Bone marrow (tissue), 2 donors: ENCODE data around the gene KCNIP3.
"Not testable (repeated sequence)": the region's sequence is repeated elsewhere in the genome, so short reads cannot be mapped to it uniquely, and the experiment has no call there.

Source experiments
- DNase-seq, 2 donors: peaks; one replicate each; lab custom pipeline; 2025; lab: John Stamatoyannopoulos, UW

The KCNIP3 gene

DNA sequence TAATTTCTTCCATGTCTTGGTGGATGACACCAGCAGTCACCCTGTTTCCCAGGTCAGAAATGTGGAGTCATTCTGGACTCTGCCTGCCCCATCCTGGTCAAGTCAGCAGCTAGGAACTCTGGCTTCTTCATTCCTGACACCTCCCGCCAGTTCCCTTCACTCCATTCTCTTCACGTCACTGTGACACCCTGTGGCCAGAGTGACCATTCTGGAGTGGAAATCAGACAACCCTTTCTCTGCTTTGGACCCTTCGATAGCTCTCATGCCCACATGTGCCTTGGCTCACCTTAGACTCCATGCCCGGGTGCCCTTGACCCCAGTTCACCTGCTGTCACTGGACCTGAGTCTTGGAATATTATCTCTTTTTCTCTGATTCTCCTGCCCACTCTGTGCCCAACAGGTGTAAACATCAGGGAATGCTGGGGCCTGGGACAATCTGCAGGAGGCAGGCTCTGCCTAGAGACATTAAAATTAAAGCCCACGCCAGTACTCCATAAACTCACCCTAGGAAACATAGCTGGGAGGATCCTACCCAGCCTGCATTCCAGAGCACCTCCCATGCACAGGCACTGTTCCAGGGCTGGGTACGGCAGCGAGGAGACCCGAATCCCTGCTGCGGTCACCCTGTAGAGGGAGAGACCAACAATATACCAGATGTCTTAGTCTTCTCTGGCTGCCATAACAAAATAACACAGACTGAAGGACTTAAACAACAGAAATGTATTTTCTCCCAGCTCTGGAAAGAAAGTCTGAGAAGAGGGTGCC, 64.3 kb downstream of the KCNIP3 start:
- no peak for DNase-seq

DNA sequence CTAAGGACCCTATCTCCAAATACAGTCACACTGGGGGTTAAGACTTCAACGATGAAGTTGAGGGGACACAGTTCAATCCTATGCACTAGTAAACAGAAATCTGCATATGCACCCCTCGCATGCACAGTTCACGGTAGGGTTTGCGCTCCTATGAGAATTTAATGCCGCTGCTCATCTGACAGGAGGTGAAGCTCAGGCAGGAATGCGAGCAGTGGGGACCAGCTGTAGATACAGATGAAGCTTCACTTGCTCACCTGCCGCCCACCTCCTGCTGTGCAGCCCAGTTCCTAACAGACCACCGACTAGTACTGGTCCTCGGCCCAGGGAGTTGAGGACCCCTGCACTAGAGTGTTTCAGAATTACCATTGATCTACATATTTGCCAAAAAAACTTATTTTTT, 65.3 kb downstream of the KCNIP3 start:
- no peak for DNase-seq

DNA sequence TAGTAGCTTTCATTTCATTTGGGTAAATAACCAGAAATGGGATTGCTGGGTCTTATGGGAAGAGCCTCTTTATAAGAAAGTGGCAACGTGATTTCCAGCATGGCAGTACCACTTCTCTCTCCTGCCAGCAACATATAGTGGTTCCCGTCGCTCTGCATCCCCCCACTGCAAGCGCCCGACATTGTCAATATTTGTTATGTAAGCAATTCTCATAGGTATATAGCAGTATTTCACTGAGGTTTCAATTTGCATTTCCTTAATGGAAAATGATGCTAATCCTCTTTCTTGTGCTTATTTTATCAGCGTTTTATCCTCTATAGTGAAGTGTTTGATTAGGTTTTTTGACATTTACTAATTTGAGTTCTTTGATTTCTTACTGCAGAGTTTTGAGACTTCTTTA, 69.4 kb downstream of the KCNIP3 start:
- DNase-seq: no peak

DNA sequence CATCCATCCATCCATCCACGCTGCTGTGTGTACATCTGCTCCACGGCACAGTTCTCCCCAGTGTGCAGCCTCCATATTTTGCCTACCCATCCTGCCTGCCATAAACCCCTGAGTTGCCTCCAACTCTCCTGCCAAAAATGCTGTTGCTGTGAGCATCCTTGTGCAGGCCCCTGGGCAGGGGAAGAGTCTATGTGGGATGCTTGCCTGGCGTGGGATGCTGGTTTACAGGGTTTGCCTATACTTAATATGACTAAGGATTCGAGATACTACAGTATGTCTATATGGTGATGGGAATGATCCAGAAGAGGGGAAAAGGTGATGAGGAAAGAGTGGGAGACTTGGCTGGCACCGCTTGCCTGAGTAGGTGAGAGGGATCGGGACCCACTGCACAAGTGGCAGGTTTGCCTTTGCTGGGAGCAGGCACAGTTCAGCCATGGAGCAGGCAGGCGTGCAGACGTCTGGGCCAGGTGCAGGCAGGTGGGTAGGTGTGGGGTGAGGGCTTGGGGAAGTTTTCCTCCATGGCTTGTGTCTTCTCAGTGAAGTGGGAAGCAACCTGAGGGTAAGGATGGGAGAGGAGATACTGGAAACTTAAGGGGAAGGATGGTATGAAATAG, 75.2 kb downstream of the KCNIP3 start:
- DNase-seq: no peak

DNA sequence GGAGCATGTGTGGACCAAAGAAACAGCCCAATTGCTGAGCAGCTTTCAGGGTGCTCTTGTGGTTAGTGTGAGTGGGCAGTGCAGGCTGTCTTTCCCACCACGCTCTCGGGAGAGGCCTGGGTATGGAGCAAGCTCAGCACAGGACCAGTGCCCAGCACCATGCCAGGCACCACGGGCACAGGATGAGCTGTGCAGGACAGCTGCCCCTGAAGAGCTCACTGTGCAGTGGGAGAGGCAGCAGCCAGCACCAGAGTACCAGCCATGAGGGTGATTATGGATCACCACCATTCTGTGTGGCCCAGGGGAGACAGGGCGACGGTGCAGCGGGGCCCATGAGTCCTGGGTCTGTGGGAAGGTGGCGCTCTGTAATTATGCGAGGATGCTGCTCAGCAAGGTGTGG, 75.7 kb downstream of the KCNIP3 start:
- DNase-seq: no peak

DNA sequence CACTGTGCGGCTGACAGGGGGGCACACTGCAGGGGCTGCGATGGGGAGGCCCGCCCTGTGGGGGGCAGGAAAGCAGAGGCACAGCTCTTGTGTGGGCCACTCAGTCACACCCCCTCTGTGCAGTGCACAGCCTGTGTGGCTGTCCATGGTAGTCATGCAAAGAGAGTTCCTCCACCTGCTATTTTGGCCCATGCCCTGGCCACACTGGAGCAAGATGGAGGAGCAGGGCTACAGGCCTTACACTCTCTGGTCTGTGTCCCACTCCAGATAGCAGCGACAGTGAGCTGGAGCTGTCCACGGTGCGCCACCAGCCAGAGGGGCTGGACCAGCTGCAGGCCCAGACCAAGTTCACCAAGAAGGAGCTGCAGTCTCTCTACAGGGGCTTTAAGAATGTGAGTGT, 76.9 kb downstream of the KCNIP3 start:
- no peak for DNase-seq

DNA sequence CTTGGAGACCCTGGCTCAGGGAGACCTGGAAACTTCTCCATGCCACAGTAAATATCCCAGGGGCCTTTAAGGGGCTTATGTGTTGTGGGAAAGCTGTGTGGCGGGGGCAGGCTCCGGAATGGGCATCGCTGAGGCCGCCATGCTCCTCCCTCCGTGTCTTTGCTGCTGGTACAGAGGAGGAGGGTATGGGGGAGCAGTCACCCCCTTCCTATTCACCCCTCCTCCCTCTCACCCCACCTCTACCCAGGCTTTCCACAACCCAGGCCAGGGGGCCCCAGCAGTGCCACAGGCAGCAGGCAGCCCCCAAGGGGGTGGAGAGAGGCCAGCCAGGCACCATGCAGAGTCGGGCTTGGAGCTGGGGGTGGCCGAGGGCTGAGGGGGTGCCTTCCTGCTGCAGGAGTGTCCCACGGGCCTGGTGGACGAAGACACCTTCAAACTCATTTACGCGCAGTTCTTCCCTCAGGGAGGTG, 77.3 kb downstream of the KCNIP3 start:
- no peak for DNase-seq

DNA sequence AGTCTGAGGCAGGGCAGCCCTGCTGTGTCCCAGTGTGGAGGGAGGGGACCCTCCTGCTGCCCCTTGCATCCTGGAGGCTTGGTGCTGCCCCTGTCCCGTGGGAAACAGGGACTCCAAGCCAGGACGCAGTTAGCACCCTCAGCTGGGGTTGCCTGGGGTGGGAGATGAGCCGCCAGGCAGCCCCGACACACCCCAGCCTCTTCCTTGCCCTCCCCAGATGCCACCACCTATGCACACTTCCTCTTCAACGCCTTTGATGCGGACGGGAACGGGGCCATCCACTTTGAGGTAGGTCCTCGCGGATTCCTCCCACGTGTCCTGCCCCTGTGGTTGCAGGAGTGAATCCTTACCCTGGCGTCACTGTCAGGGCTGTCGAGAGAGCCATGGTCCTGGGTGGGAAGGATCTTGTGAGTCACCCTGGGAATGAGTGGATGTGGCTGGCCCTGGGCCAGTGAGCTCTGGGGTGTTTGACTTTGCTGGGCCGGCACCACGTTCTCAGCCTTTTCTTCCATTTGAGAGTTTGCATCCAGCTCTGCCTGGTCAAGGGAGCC, 77.8 kb downstream of the KCNIP3 start:
- no peak for DNase-seq

DNA sequence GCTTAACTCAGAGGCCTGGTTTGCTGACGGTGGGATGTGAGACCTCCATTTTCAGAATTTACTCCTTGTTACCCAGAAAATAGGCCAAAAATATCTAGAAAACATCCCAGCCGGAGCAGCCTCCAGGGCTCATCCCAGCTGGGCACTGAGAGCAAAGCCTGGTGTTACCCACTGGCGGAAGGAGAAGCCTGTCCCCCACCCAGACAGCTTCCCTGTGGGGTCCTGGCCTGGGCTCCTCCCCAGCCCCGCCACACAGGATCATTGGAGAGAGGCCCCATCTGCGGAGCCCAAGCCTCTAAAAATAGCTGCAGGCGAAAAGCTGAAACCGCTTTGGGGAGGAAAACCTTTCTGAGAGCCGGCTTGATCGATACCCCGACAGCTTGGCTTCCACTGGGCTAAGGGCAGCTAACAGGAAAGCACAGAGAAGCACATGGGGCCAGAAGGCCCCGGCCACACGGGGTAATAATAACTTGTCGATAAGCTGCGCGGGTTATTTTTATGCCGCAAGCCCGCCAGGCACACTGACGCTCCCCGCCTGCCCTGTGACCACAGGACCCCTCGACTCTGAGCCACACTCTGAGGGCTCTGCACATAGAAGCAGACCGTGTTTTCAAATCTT, 78.5 kb downstream of the KCNIP3 start:
- DNase-seq: no peak

DNA sequence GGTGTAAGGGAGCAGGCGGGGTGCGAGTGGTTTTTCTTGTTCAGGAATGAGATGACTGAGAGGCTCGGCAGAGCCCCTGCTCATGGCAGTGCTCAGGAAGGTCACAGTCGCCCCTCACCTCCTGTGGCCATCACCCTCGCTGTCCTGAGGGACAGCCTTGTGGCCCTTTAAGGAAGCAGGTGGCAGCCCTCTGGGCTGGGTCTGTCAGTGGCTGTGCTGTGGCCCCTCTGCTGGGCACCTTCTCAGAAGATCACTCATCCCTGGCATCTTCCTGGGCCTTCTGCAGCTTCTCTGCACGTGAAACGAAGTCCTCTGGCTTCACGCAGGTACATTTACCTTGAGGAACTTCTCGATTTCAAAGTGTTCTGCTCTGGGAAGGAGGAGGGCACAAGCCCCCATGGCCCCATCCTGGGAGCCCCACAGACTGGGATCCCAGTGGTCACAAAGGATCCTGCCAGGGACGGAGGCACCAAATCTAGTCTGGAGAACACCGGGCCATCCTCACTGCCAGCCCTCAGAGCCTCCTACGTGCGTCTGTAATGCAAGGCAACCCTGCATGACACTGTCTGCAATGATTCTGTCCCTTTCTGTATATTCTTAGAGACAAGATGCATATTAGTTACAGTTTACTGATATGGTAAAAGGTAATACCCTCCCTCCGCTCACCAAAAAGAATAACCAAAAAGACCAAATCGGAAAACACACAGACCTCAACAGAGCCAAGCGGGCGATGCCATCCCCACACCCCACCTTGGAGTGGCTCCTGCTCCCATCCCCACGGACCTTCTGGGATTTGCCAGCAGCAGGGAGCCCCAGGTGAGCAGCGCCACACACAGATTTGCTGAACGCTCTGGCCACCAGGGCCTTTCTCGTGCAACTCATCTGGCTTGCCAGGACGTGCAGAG, 79.4 kb downstream of the KCNIP3 start:
- no peak for DNase-seq

DNA sequence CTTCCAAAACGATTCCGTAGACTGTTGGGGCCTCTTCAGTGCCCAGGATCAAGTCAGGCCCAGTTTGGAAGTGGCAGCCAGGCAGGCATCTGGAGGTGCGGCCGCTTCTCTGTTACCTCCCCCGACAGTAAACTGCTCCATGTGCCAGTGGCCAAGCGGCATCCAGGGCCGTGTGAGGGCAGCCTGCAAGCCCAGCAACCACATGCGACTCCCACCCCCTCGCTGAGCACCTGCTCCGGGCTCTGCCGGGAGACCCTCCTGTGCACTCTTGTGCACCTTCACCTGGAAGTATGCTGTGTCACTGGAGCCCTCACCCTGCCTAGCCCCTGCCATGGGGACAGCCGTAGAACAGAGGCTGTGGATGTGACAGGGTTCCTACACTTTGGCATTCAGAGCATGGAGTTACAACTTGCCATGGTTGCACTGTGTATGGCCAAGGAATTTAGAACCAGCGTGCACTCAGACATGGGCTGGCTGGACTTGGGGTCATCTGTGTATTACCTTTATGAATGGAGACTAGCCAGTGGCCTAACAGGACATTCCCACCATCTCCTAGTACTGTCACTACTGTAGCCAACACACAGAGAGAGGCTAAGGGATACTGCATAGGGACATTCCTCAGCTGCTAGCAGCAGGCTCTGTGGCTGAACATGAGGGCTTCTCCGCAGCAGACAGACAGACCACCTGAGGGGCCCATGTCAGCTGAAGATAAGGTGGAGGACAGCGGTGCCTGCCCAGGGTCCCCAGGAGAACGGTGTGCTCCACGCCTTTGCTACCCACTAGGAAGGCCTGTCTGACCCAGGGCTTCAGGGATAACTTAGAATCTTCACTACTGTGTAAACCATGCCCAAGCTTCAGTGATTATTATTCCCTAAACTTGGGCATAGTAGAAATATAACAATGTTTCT, 80.3 kb downstream of the KCNIP3 start:
- no peak for DNase-seq

DNA sequence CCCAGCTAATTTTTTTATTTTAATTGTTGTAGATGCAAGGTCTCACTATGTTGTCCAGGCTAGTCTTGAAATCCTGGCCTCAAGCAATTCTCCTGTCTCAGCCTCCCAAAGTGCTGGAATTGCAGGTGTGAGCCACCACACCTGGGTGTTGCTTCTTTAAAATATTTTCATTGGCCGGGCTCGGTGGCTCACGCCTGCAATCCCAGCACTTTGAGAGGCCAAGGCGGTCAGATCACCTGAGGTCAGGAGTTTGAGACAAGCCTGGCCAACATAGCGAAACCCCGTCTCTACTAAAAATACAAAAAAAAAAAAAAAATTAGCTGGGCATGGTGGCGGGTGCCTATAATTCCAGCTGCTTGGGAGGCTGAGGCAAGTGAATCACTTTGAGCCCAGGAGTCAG, 81.1 kb downstream of the KCNIP3 start:
- DNase-seq: not testable (repeated sequence)

DNA sequence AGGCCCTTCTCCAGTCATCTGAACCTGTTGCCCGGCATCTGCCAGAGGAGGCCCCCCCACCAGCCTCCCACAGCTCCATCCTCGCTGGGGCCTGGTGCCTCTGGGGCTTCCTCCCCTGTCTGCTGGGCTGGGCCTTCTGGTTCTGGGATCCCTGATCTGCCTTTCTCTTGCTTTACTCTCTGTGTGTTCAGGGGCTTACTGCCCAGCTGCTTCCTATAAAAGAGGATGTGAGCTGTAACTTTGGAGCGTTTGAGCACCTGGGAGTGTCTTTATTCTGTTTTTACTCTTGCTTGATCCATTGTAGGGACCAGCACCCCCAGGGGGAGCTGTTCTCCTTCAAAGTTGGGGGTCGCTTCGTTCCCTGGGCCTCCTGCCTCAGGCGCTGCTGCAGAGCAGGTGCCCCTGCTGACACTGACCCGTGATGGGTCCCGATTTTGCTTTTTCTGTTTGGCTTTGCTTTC, 82.3 kb downstream of the KCNIP3 start:
- no peak for DNase-seq

DNA sequence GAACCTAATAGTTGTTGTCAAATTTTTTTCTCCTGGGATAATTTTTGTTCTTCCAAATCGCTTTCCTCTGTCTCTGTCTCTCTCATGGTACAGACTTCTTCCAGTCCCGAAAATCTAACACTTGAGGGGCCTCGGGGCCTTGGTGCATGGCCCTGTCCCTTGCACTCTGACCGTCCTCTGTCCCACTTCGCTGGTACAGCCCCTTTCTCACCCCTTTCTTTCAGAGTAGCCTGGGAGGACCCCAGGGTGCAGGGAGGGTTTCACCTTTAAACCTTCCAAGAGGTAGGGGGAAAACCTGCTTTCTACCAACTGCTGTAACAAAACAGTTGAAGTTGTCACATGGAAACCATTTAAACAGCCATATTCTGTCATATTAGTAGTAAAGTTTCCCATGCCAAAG, 83.1 kb downstream of the KCNIP3 start:
- no peak for DNase-seq

DNA sequence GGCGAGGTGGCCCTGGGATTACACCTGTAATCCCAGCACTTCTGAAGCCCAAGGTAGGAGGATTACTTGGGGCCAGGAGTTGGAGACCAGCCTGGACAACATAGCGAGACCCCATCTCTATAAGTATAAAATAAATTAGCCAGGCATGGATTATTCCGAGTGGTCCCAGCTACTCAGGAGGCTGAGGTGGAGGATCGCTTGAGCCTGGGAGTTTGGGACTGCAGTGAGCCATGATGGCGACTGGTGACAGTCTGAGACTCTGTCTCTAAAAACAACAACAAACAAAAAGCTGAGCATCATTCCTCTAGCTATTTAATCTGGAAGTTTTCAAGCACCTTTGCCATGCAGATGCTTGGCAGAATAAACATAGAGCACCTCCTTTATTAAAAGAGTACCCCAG, 83.6 kb downstream of the KCNIP3 start:
- no peak for DNase-seq

DNA sequence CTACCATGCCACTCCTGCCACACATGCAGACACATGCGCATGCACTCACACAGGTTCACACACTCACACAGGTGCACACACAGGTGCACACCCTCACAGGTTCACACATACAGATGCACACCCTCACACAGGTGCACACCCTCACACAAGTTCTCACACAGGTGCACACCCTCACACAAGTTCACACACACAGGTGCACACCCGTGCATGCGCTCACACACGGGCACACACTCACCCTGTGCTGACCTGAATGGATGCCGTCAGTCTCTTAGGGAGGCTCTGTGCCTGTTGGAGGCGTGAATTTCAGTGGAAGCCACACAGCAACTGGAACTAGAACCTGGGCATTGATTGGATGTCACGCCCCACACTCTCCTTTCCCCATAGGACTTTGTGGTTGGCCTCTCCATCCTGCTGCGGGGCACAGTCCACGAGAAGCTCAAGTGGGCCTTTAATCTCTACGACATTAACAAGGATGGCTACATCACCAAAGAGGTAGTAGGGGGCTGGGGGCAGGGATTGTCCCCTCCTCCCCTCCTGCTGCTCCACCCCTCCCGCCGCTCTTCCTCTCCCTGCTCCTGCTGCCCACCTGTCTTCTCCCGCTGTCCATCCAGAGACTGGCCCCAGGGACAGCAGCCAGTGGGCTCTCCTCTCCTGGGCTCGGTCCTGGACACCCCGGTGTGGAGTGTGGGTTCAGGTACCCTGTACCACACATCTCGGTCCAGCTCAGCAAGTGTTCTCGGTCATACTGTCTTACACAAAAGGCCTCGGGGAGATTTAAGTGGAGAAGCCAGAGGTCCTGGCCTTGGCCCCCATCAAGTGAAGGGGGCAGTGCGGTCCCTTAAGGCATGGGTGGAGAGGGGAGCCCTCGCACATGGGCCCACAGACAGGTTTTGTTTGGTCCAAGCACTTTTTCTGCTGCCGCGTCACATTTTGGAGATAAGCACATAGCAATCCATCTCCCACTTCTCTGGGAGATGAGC, 84.4 kb downstream of the KCNIP3 start:
- DNase-seq: no peak

DNA sequence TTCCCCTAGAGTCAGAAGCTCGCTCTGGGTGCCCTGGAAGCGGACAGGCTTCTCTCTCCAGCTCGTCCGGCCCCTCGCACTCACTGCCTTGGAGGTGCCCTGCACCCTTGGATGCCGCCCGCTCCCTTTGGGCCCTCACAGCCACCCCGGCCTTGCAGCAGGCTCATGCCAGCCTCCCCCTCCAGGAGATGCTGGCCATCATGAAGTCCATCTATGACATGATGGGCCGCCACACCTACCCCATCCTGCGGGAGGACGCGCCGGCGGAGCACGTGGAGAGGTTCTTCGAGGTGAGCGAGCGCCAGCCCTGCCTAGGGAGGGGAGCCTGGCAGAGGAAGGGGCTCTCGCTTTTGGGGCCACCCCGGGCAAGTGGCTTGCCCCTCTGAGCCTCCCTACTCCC, 85.0 kb downstream of the KCNIP3 start:
- DNase-seq: no peak

DNA sequence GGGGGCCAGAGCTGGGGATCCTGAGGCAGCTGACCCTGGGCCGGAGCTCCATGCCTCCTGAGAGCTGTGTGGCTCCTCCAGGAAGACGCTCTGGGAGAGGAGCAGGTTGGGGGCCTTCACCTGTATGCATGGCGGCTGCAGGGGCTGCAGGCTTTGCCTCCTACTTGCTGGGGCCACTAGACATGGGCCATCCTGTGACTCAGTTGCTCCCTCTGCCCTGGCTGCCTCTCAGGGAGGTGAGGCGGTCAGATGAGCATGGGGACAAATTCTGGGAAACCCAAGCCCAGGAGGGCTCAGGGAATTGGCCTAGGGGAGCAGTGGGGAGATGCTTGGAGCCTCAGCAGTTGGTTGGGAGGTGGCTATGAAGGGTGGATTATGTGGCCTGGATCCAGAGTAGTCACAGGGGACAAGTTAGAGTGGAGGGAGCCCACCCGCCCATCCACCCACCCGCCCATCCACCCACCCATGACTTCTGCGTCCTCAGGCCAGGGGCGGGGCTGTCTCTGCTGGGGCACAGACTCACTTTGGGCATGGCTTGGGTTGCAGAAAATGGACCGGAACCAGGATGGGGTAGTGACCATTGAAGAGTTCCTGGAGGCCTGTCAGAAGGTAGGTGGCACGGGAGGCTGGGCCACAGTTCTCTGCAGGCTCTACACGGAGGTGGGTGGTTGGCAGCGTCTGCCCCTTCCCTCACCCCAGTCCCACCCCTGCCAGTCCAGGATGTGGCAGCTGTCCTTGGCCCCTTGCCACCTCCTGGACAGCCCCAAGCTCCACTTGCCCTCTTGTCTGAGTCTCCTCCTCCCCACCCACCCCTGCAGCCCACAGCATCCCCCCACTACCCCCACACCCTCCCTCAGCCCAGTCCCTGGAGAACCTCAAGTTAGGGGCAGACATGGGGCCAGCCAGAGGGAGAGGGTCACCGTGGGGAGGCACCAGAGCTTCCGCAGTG, 85.8 kb downstream of the KCNIP3 start:
- no peak for DNase-seq
